AG10803 (cell line): ENCODE results near the gene ZNF239.
"Not testable (repeated sequence)": the region's sequence is repeated elsewhere in the genome, so short reads cannot be mapped to it uniquely, and the experiment has no call there.

Source experiments
- DNase-seq: peaks from one replicate; pipeline ENCODE4 v3.0.0; 2010; ENCODE audit warnings: low read depth
- H3K4me3 ChIP-seq: 2 replicates; pipeline ENCODE4 v1.5.1; 2011; ENCODE audit warnings: mild to moderate bottlenecking, low read length, control low read depth
- CTCF ChIP-seq: conservative IDR thresholded peaks from 2 replicates; pipeline ENCODE4 v1.5.1; 2011; ENCODE audit warnings: mild to moderate bottlenecking, low read length, control low read depth, inconsistent platforms

ZNF239 gene

GRCh38 chr10:43606323-43607198, 32.1 kb upstream of the ZNF239 start, which contains the start of gene ZNF485:
ZNF485 (plus strand) TSS chr10:43606438; CDS start chr10:43607051, 613 bp downstream.
- H3K4me3 ChIP-seq: peak within 1 kb of the TSS; percentile 74
- no peak for TF ChIP-seq CTCF
- DNase-seq: peak; percentile 54

- peak overlapping the region; percentile 74 for H3K4me3 ChIP-seq
- DNase-seq: no peak
- TF ChIP-seq CTCF: no peak
These were observed 31.5 kb upstream of the ZNF239 start for GRCh38 chr10:43605850-43606322.

- not testable (repeated sequence) for DNase-seq, H3K4me3 ChIP-seq
These were observed 27.2 kb upstream of the ZNF239 start for GRCh38 chr10:43601576-43601975.

GRCh38 chr10:43599333-43599732, 24.9 kb upstream of the ZNF239 start:
- TF ChIP-seq CTCF: no peak
- no peak for DNase-seq
- no peak overlapping the region for H3K4me3 ChIP-seq

GRCh38 chr10:43598446-43598845, 24.0 kb upstream of the ZNF239 start:
- TF ChIP-seq CTCF: no peak
- H3K4me3 ChIP-seq: no peak overlapping the region
- peak; percentile 56 for DNase-seq

GRCh38 chr10:43596546-43596945, 22.1 kb upstream of the ZNF239 start:
- H3K4me3 ChIP-seq: no peak overlapping the region
- TF ChIP-seq CTCF: no peak
- DNase-seq: no peak

- DNase-seq: no peak
- no peak overlapping the region for H3K4me3 ChIP-seq
- no peak for TF ChIP-seq CTCF
These were observed 21.4 kb upstream of the ZNF239 start for GRCh38 chr10:43595739-43596298.
